HG02623 (cell line): ENCODE data around the gene ATP8B4.
"Not testable (repeated sequence)": the region's sequence is repeated elsewhere in the genome, so short reads cannot be mapped to it uniquely, and the experiment has no call there.

Experiments
- ATAC-seq: cut with Tn5 transposase; IDR thresholded peaks from one replicate; pipeline ENCODE4 v1.9.1; 2021; ENCODE audit warnings: moderate library complexity; ENCODE audit not compliant: unreplicated experiment

ATP8B4 gene

GRCh38 chr15:50119063-50120040 is at the start of gene ATP8B4:
ATP8B4 (minus strand) TSS chr15:50119233; CDS start chr15:50106966, 12,267 bp downstream.
- no peak for ATAC-seq

- no peak for ATAC-seq
Measured at GRCh38 chr15:50168379-50168778, 49.3 kb upstream of the ATP8B4 start.

GRCh38 chr15:50167110-50167509 is 48.1 kb upstream of the ATP8B4 start:
- no peak for ATAC-seq

- no peak for ATAC-seq
Measured at GRCh38 chr15:50166216-50166615, 47.2 kb upstream of the ATP8B4 start.

GRCh38 chr15:50164458-50164857 is 45.4 kb upstream of the ATP8B4 start:
- ATAC-seq = no peak

GRCh38 chr15:50163719-50164410 is 44.8 kb upstream of the ATP8B4 start:
- ATAC-seq = no peak

- no peak for ATAC-seq
Measured at GRCh38 chr15:50162969-50163718, 44.1 kb upstream of the ATP8B4 start.

GRCh38 chr15:50158236-50158635 is 39.2 kb upstream of the ATP8B4 start:
- ATAC-seq = not testable (repeated sequence)

GRCh38 chr15:50151476-50151875 is 32.4 kb upstream of the ATP8B4 start:
- no peak for ATAC-seq

- ATAC-seq = no peak
Measured at GRCh38 chr15:50150851-50151250, 31.8 kb upstream of the ATP8B4 start.

- ATAC-seq = no peak
Measured at GRCh38 chr15:50150349-50150748, 31.3 kb upstream of the ATP8B4 start.

- no peak for ATAC-seq
Measured at GRCh38 chr15:50149090-50149489, 30.1 kb upstream of the ATP8B4 start.

GRCh38 chr15:50148362-50148963 is 29.4 kb upstream of the ATP8B4 start:
- ATAC-seq = no peak

GRCh38 chr15:50146632-50147031 is 27.6 kb upstream of the ATP8B4 start:
- no peak for ATAC-seq

GRCh38 chr15:50145451-50145872 is 26.4 kb upstream of the ATP8B4 start:
- no peak for ATAC-seq

GRCh38 chr15:50144341-50145120 is 25.5 kb upstream of the ATP8B4 start:
- ATAC-seq = no peak

GRCh38 chr15:50143255-50143860 is 24.3 kb upstream of the ATP8B4 start:
- ATAC-seq = no peak

GRCh38 chr15:50141856-50142255 is 22.8 kb upstream of the ATP8B4 start:
- no peak for ATAC-seq

GRCh38 chr15:50140983-50141382 is 21.9 kb upstream of the ATP8B4 start:
- no peak for ATAC-seq

GRCh38 chr15:50140098-50140497 is 21.1 kb upstream of the ATP8B4 start:
- ATAC-seq = no peak
